ENCODE results near the gene C19orf25.

The C19orf25 gene

GRCh38 chr19:1438035-1438932, 40.7 kb downstream of the C19orf25 start, which contains the start of gene RPS15:
TSS of gene RPS15 (plus strand) at chr19:1438396. CDS start at chr19:1438426, 30 bp downstream.
- CTCF ChIA-PET = interaction anchor here (0.7 to 1.3 kb wide), 8 partner anchors 10 to 29 kb away, joined by 3 to 5 read pairs (median 3); no protein-coding TSS in a partner anchor
- DNase-seq (ENCODE audit: extremely low spot score) = peak; percentile 97
- TF ChIP-seq CTCF (IDR thresholded peaks at IDR 0.05; ENCODE audit: control extremely low read depth, extremely low read depth, low read depth, missing control alignments) = peak; percentile 99
- POLR2A ChIA-PET = interaction anchor here (0.6 kb wide), 1 partner anchor 517 kb away, joined by 9 read pairs; no protein-coding TSS in a partner anchor

GRCh38 chr19:1437609-1438008, 41.4 kb downstream of the C19orf25 start:
- no peak for DNase-seq (ENCODE audit: extremely low spot score)
- no peak for TF ChIP-seq CTCF (IDR thresholded peaks at IDR 0.05; ENCODE audit: control extremely low read depth, extremely low read depth, low read depth, missing control alignments)
- POLR2A ChIA-PET = no interaction called here
- CTCF ChIA-PET = interaction anchor here (0.7 to 1.3 kb wide), 8 partner anchors 9 to 29 kb away, joined by 3 to 5 read pairs (median 3); no protein-coding TSS in a partner anchor

- TF ChIP-seq CTCF (IDR thresholded peaks at IDR 0.05; ENCODE audit: control extremely low read depth, extremely low read depth, low read depth, missing control alignments) = no peak
- CTCF ChIA-PET = interaction anchor here (1.7 kb wide), 1 partner anchor 9 kb away, joined by 3 read pairs; no protein-coding TSS in a partner anchor
- no peak for DNase-seq (ENCODE audit: extremely low spot score)
- POLR2A ChIA-PET = no interaction called here
Observed at GRCh38 chr19:1435378-1435989, 43.5 kb downstream of the C19orf25 start.

- TF ChIP-seq CTCF (IDR thresholded peaks at IDR 0.05; ENCODE audit: control extremely low read depth, extremely low read depth, low read depth, missing control alignments) = no peak
- DNase-seq (ENCODE audit: extremely low spot score) = no peak
- POLR2A ChIA-PET = no interaction called here
- CTCF ChIA-PET = interaction anchor here (1.7 kb wide), 1 partner anchor 10 kb away, joined by 3 read pairs; no protein-coding TSS in a partner anchor
Observed at GRCh38 chr19:1434577-1435060, 44.4 kb downstream of the C19orf25 start.

- DNase-seq (ENCODE audit: extremely low spot score) = no peak
- TF ChIP-seq CTCF (IDR thresholded peaks at IDR 0.05; ENCODE audit: control extremely low read depth, extremely low read depth, low read depth, missing control alignments) = no peak
- ChIA-PET CTCF (interaction anchor here (1.7 kb wide), 1 partner anchor 11 kb away, joined by 3 read pairs; no protein-coding TSS in a partner anchor), POLR2A (no interaction called here)
Observed at GRCh38 chr19:1434040-1434366, 45.0 kb downstream of the C19orf25 start.

All from GM10248 (cell line).